WTC11 (cell line): Measurements from ENCODE around the gene ZNF423. TPM values are rescaled to one million over a fixed set of nuclear protein-coding genes. Genes with fewer than 3 reads are reported as not detected.
A peak's percentile ranks its signal among the peaks of the same experiment; 100 is the strongest.

Experiments used
- ATAC-seq: fragments of 200-7000 bp; cut with Tn5 transposase; 2 replicates; pipeline ENCODE4 v1.10.0; 2021; ENCODE audit warnings: mild to moderate bottlenecking, moderate library complexity
- CTCF ChIA-PET: fragments of 300-600 bp; sonication (Branson Sonifier 250); formaldehyde crosslinking; loops from one replicate; lab custom pipeline; 2021; ENCODE audit warnings: antibody characterized with exemption; lab: Charles Lee
- POLR2A ChIA-PET: fragments of 350-600 bp; sonication (Branson Sonifier 250); formaldehyde crosslinking; loops from one replicate; lab custom pipeline; 2021; ENCODE audit warnings: antibody characterized with exemption; lab: Charles Lee
- DNase-seq: peaks from one replicate; pipeline ENCODE4 v3.0.0; 2021; ENCODE audit warnings: low spot score
- H3K27ac Mint-ChIP-seq: 2 replicates; pipeline ENCODE4 v1.8.0; 2021; ENCODE audit warnings: mixed read lengths
- H3K27me3 Mint-ChIP-seq: 2 replicates; pipeline ENCODE4 v1.8.0; 2021; ENCODE audit warnings: low read depth, mild to moderate bottlenecking, moderate library complexity, mixed read lengths
- H3K36me3 Mint-ChIP-seq: 2 replicates; pipeline ENCODE4 v1.8.0; 2021; ENCODE audit warnings: mixed read lengths
- H3K4me1 Mint-ChIP-seq: 2 replicates; pipeline ENCODE4 v1.8.0; 2022; ENCODE audit warnings: mixed read lengths
- H3K4me3 Mint-ChIP-seq: 2 replicates; pipeline ENCODE4 v1.8.0; 2021; ENCODE audit warnings: mild to moderate bottlenecking, moderate library complexity, mixed read lengths
- H3K9me3 Mint-ChIP-seq: 2 replicates; pipeline ENCODE4 v1.8.0; 2021; ENCODE audit warnings: mixed read lengths
- CREB1 ChIP-seq: sonication (generic); formaldehyde crosslinking; IDR thresholded peaks from 2 replicates; pipeline ENCODE4 v1.8.0; 2023; ENCODE audit warnings: mild to moderate bottlenecking, missing genetic modification reagents
- ESRRA ChIP-seq: sonication (generic); formaldehyde crosslinking; IDR thresholded peaks from 2 replicates; pipeline ENCODE4 v1.8.1; 2022; ENCODE audit warnings: mild to moderate bottlenecking, missing genetic modification reagents, borderline replicate concordance
- GRHL2 ChIP-seq: fragments of 250-450 bp; sonication (Bioruptor Pico); IDR thresholded peaks from 2 replicates; pipeline ENCODE4 v1.8.0; 2022; ENCODE audit warnings: mild to moderate bottlenecking, moderate library complexity; ENCODE audit not compliant: insufficient replicate concordance, severe bottlenecking
- IRF2 ChIP-seq: sonication (generic); formaldehyde crosslinking; IDR thresholded peaks from 2 replicates; pipeline ENCODE4 v1.8.0; 2022; ENCODE audit warnings: low read depth, missing genetic modification reagents, borderline replicate concordance
- NR2C2 ChIP-seq: sonication (generic); formaldehyde crosslinking; IDR thresholded peaks from 2 replicates; pipeline ENCODE4 v1.8.0; 2022; ENCODE audit warnings: mild to moderate bottlenecking, missing genetic modification reagents
- PRRX2 ChIP-seq: fragments of 250-450 bp; sonication (Bioruptor Pico); IDR thresholded peaks from 2 replicates; pipeline ENCODE4 v1.8.0; 2021; ENCODE audit warnings: mild to moderate bottlenecking
- RELA ChIP-seq: sonication (generic); formaldehyde crosslinking; IDR thresholded peaks from 2 replicates; pipeline ENCODE4 v1.8.1; 2022; ENCODE audit warnings: missing genetic modification reagents, mild to moderate bottlenecking, borderline replicate concordance
- USF1 ChIP-seq: sonication (generic); formaldehyde crosslinking; IDR thresholded peaks from 2 replicates; pipeline ENCODE4 v1.8.0; 2022; ENCODE audit warnings: mild to moderate bottlenecking, missing genetic modification reagents
- ZNF219 ChIP-seq: sonication (generic); formaldehyde crosslinking; IDR thresholded peaks from 2 replicates; pipeline ENCODE4 v1.8.0; 2023; ENCODE audit warnings: missing genetic modification reagents, mild to moderate bottlenecking, borderline replicate concordance
- ZNF416 ChIP-seq: fragments of 250-450 bp; sonication (Bioruptor Pico); IDR thresholded peaks from 2 replicates; pipeline ENCODE4 v1.9.0; 2021; ENCODE audit warnings: mild to moderate bottlenecking, inconsistent platforms
- total RNA-seq: library from RNA; stranded (reverse); gene quantifications from 3 replicates; pipeline ENCODE4 v1.2.3, GENCODE V29; 2021
- TF ChIP-seq, protein P1 (sequence below): sonication (generic); formaldehyde crosslinking; IDR thresholded peaks from 2 replicates; pipeline ENCODE4 v1.8.1; 2023; ENCODE audit warnings: mild to moderate bottlenecking, missing genetic modification reagents, moderate library complexity
- TF ChIP-seq, protein P2 (sequence below): sonication (generic); formaldehyde crosslinking; IDR thresholded peaks from 2 replicates; pipeline ENCODE4 v1.8.1; 2022; ENCODE audit warnings: missing genetic modification reagents, borderline replicate concordance
- TF ChIP-seq, protein P3 (sequence below): sonication (generic); formaldehyde crosslinking; IDR thresholded peaks from 2 replicates; pipeline ENCODE4 v1.8.1; 2023; ENCODE audit warnings: mild to moderate bottlenecking, missing genetic modification reagents
- TF ChIP-seq, protein P4 (sequence below): sonication (generic); formaldehyde crosslinking; IDR thresholded peaks from 2 replicates; pipeline ENCODE4 v1.8.1; 2023; ENCODE audit warnings: mild to moderate bottlenecking, missing genetic modification reagents, moderate library complexity
- TF ChIP-seq, protein P5 (sequence below): sonication (generic); formaldehyde crosslinking; IDR thresholded peaks from 2 replicates; pipeline ENCODE4 v1.8.1; 2023; ENCODE audit warnings: mild to moderate bottlenecking, missing genetic modification reagents, borderline replicate concordance

Gene ZNF423
- total RNA-seq, 1 experiment from 2014 or later = 38.8 TPM

DNA sequence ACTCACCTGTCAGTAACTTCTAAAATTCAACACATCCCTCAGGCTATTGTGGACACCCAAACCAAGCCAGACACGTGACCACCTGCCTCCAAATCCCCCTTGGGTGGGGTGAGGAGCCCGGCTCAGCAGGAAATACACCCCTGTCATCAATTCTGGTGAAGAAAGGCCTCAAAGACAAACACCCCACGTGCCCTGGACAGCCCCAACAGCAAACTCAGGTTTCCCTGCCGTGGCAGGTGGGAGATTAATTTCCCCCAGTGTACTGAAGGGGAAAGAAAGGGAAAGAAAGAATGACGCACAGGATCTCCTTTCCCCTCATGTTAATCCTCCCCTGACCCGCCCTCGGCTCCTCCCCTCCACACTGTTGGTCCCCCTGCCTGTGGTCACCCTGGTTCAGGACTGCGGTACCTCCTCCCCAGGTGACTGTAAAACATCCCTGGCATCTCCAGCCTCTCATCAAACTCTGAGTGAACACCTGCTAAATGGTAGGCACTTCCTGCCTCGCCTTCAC is 98.3 kb downstream of the ZNF423 start:
- POLR2A ChIA-PET = no interaction called here
- peak; percentile 53 for DNase-seq
- H3K36me3 Mint-ChIP-seq = no peaks in the 10 kb centered on the region
- H3K4me3 Mint-ChIP-seq = no peak overlapping the region; the same call in 1 of the 2 replicates
- CTCF ChIA-PET = interaction anchor here (1.2 to 1.9 kb wide), 2 partner anchors 19 to 100 kb away, joined by 4 read pairs; no protein-coding TSS in a partner anchor
- no peaks in the 10 kb centered on the region for H3K9me3 Mint-ChIP-seq
- H3K27me3 Mint-ChIP-seq = no peaks in the 10 kb centered on the region
- peak overlapping the region; percentile 47 for H3K27ac Mint-ChIP-seq
- ATAC-seq = peak; percentile 54
- TF ChIP-seq GRHL2 (no peak), IRF2 (CRISPR knock-in tag) (no peak), USF1 (CRISPR knock-in tag) (peak; percentile 19; the same call in 1 of the 2 replicates), ZNF219 (CRISPR knock-in tag) (no peak), PRRX2 (CRISPR knock-in tag) (no peak), ESRRA (CRISPR knock-in tag) (no peak), RELA (CRISPR knock-in tag) (no peak), ZNF416 (CRISPR knock-in tag) (no peak), NR2C2 (CRISPR knock-in tag) (no peak), CREB1 (CRISPR knock-in tag) (no peak)
- TF ChIP-seq, protein P1, sequence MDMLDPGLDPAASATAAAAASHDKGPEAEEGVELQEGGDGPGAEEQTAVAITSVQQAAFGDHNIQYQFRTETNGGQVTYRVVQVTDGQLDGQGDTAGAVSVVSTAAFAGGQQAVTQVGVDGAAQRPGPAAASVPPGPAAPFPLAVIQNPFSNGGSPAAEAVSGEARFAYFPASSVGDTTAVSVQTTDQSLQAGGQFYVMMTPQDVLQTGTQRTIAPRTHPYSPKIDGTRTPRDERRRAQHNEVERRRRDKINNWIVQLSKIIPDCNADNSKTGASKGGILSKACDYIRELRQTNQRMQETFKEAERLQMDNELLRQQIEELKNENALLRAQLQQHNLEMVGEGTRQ = peak; percentile 73
- TF ChIP-seq, protein P2, sequence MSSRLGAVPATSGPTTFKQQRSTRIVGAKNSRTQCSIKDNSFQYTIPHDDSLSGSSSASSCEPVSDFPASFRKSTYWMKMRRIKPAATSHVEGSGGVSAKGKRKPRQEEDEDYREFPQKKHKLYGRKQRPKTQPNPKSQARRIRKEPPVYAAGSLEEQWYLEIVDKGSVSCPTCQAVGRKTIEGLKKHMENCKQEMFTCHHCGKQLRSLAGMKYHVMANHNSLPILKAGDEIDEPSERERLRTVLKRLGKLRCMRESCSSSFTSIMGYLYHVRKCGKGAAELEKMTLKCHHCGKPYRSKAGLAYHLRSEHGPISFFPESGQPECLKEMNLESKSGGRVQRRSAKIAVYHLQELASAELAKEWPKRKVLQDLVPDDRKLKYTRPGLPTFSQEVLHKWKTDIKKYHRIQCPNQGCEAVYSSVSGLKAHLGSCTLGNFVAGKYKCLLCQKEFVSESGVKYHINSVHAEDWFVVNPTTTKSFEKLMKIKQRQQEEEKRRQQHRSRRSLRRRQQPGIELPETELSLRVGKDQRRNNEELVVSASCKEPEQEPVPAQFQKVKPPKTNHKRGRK (CRISPR knock-in tag) = no peak
- TF ChIP-seq, protein P3, sequence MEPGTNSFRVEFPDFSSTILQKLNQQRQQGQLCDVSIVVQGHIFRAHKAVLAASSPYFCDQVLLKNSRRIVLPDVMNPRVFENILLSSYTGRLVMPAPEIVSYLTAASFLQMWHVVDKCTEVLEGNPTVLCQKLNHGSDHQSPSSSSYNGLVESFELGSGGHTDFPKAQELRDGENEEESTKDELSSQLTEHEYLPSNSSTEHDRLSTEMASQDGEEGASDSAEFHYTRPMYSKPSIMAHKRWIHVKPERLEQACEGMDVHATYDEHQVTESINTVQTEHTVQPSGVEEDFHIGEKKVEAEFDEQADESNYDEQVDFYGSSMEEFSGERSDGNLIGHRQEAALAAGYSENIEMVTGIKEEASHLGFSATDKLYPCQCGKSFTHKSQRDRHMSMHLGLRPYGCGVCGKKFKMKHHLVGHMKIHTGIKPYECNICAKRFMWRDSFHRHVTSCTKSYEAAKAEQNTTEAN = no peak
- TF ChIP-seq, protein P4, sequence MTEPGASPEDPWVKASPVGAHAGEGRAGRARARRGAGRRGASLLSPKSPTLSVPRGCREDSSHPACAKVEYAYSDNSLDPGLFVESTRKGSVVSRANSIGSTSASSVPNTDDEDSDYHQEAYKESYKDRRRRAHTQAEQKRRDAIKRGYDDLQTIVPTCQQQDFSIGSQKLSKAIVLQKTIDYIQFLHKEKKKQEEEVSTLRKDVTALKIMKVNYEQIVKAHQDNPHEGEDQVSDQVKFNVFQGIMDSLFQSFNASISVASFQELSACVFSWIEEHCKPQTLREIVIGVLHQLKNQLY (CRISPR knock-in tag) = no peak
- TF ChIP-seq, protein P5, sequence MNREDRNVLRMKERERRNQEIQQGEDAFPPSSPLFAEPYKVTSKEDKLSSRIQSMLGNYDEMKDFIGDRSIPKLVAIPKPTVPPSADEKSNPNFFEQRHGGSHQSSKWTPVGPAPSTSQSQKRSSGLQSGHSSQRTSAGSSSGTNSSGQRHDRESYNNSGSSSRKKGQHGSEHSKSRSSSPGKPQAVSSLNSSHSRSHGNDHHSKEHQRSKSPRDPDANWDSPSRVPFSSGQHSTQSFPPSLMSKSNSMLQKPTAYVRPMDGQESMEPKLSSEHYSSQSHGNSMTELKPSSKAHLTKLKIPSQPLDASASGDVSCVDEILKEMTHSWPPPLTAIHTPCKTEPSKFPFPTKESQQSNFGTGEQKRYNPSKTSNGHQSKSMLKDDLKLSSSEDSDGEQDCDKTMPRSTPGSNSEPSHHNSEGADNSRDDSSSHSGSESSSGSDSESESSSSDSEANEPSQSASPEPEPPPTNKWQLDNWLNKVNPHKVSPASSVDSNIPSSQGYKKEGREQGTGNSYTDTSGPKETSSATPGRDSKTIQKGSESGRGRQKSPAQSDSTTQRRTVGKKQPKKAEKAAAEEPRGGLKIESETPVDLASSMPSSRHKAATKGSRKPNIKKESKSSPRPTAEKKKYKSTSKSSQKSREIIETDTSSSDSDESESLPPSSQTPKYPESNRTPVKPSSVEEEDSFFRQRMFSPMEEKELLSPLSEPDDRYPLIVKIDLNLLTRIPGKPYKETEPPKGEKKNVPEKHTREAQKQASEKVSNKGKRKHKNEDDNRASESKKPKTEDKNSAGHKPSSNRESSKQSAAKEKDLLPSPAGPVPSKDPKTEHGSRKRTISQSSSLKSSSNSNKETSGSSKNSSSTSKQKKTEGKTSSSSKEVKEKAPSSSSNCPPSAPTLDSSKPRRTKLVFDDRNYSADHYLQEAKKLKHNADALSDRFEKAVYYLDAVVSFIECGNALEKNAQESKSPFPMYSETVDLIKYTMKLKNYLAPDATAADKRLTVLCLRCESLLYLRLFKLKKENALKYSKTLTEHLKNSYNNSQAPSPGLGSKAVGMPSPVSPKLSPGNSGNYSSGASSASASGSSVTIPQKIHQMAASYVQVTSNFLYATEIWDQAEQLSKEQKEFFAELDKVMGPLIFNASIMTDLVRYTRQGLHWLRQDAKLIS (CRISPR knock-in tag) = no peak
- H3K4me1 Mint-ChIP-seq = peaks cover 60% of the 10 kb centered on the region
